HG02642 (cell line): ENCODE measurements around the gene RO60.
"Not testable (repeated sequence)": the region's sequence is repeated elsewhere in the genome, so short reads cannot be mapped to it uniquely, and the experiment has no call there.

ENCODE experiments used
- ATAC-seq: cut with Tn5 transposase; IDR thresholded peaks from one replicate; pipeline ENCODE4 v1.9.1; 2021; ENCODE audit warnings: mild to moderate bottlenecking; ENCODE audit not compliant: unreplicated experiment, poor library complexity

RO60 gene

DNA sequence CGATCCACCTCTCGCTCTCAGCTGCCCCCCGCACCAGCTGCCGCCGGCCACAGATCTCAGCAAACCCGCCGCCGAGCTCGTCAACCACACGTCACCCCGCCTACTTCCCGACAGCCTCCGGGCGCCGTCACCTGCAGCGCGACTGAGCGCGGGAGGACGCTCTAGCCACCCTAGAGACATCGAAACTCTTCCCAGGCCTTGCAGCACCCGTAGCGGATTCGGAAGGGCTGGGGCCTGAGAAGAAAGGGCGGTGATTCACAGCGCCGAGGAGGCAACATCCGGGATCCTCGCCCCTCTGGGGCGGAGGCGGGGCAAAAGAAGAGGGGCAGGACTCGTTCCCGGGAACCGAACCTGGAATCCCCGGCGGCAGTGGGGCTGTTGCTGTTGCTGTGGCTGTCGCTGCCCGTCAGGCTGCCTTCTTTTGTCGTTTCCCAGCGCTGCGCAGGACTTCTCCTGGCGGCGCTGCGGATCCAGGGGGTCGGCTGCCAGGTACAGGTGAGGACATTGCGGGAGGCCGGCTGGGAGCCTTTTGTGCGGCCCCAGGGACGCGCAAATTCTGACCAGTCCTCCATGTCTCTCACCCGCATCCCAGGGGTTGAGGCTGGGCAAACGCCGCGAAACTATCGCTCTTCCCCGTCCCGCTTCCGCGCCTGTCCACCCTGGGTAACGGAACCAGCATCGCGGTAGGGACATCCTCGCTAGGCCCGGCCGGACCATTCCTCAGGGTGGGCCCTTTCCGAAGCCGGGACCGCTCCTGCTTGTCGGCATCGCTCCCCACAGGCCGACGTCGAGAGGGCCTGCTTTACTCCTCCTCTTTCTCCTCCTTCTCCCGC is at the start of gene RO60, which contains the start of gene UCHL5:
Gene RO60 (plus strand): TSS at position 331 of the 833 bp plus-strand sequence. CDS start 9,443 bp downstream, outside the sequence.
Gene UCHL5 (minus strand): TSS at position 79 of the 833 bp plus-strand sequence. CDS start 100 bp downstream, outside the sequence.
- peak; percentile 96 for ATAC-seq

DNA sequence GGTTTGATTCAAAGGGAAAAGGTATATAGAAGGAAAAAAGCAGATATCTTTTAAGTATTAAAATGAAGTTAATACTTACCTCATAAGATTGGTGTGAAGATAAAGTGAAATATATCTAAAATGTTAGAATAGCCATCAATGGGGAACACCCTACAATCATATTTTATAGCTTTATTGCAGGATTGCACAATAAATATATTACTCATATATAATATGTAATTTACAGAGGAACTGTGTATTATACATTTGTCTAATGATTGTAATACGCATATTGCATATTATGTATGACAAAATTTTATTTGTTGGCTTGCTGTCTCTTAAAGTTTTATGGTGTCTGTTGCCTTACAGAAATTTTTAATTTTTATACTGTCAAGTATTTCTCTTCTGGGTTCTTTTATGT is 48.0 kb upstream of the RO60 start:
- ATAC-seq: no peak

DNA sequence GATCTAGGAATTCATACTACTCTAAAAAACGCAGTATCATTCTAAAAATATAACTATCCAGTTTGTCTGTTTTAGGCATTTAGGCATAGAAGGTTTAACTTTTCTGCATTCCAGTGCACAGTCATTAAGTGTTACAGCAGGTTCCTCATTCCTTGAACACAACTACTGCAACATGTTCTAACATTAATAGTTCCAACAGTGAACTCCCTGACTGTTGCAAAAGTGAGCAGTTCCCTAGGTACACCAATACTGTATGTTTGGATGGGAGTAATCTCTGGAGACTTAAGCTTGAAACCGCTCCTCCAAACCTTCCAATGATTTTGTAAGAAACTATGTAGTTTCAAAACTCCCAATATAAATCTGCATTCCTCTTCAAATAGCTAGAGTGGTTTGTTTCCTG is 46.4 kb upstream of the RO60 start:
- ATAC-seq: no peak

DNA sequence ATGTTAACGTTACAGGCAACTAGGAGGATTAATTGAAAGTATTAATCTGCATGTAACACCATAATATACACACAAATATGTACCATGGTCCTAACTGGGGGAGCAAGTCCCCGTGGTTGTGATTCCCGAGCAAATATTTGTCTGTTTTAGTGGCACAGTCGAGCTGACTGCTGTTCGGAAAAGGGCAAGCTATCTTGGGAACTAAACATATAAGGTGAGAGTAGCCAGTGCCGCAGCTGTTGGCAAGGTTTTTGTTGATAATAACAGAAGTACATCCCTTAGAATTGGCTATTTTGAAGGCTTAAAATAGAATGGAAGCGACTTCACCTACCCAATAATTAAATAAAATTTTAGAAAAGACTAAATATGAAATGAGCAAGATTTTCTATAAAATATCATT is 45.7 kb upstream of the RO60 start:
- no peak for ATAC-seq

DNA sequence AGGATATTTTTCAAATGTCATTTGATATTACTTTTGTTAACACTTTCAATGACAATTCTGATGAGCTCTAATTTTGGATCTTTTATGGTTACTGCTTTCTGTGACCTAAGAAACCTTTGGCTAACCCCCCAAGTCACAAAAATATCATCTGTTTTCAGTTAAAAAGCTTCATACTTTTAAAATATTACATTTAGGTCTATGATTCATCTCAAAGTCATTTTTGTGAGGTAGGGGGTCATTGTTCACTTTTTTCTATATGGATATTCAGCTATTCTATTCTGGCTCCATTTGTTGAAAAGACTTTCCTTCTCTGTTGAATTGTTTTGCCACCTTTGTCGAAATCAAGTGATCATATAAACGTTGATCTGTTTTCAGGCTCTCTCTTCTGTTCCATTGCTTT is 45.0 kb upstream of the RO60 start:
- no peak for ATAC-seq

DNA sequence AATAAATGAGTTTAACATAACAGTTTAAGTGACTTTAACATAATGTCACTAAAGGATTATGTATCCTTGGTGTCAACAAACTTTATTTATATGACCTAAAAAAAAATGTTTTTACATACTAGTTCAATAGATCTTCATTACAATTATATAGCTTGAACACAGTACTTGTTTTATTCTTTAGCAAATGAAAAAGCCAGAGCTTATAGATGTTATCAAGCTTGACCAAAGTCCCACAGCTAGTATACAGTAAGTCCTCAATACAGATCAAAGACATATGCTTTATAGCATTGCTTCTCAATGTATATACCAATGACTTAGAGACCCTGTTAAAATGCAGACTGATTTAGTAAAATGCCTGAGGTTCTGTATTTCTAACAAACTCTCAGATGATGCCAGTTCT is 42.6 kb upstream of the RO60 start:
- ATAC-seq: no peak

DNA sequence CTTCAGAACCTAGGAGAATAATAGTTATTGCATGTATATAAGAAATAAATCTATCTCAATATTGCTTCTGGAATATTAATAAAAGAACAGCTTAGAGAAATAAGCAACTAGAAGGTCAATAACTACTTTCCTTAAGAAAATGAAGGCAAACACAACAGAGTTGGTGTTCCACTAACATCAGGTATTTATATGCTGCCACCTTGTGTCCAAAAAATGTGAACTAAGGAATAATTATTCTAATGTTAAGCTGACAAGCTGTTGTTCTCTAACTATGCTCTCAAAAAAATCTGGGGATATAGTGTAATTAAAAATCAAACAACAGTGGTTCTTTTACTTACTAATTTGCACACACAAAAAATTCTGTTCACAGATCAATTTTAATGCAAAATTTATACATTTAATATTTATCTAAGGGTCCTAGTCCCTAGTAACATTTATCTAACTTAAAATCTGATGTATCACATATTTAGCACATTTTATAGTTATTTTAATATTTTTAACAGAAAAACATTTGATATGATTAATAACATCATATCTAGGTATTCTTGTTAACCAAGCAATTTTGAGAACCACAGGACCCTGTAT is 39.9 kb upstream of the RO60 start:
- no peak for ATAC-seq

DNA sequence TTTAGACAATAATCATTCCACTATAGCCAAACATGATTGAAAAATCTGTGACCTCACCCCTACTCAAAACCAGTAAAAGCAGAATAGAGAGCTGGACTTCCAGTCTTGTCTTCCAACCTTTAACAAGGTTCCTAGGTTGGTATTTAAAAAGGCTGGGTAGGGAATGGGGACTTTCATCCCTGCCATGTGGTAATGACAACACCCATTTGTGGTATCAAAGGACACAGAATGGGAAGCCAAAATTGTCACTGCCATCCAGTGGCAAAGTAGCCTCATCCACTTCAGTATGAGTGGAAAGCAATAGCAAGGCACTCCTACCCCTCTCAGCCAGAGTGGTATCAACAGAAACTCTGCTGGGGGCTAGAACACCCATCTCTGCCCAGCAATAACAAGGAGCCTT is 34.2 kb upstream of the RO60 start:
- no peak for ATAC-seq

DNA sequence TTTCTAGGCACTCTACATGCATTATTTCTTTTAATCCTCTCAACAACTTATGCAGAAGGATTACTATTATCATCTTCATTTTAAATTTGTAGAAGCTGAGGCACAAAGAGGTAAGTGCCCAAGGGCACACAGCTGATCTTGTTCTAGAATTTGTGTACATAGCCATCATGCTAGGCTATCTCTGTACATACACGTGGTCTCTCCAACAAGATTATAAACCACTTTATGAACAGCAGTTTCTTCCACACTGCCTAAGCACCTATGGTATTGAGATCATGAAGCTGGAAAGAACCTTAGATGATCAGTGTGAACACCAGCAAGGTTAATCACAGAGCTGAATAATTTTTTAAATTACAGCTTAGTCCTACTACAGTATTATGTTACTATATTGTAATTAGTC is 29.1 kb upstream of the RO60 start:
- ATAC-seq: no peak

DNA sequence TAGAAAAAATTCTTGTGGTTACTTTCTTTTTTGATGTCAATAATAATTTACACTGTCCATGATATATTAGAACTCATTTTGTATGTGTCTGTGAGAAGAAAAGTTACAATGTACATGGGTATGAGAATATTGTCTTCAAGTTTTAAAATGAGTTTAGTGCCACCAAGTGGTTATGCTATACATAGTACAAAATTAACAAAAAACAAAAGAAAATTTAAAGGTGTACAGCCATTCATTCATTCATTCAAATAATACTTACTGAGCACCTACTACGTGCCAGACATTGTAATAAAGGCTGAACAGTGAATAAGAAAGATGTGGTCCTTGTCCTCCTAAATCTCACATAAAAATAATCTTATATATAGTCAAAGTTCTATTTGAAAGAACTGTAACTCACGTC is 28.0 kb upstream of the RO60 start:
- peak; percentile 48 for ATAC-seq

DNA sequence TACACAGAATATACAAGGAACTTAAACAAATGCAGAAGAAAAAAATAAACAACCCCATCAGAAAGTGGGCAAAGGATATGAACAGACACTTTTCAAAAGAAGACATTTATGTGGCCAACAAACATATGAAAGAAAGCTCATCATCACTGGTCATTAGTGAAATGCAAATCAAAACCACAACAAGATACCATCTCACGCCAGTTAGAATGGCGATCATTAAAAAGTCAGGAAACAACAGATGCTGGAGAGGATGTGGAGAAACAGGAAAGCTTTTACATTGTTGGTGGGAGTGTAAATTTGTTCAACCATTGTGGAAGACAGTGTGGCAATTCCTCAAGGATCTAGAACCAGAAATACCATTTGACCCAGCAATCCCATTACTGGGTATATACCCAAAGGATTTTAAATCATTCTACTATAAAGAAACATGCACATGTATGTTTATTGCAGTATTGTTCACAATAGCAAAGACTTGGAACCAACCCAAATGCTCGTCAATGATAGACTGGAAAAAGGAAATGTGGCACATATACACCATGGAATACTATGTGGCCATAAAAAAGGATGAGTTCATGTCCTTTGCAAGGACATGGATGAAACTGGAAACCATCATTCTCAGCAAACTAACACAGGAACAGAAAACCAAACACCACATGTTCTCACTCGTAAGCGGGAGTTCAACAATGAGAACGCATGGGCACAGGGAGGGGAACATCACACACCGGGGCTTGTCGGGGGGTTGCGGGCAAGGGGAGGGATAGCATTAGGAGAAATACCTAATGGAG is 26.6 kb upstream of the RO60 start:
- not testable (repeated sequence) for ATAC-seq

DNA sequence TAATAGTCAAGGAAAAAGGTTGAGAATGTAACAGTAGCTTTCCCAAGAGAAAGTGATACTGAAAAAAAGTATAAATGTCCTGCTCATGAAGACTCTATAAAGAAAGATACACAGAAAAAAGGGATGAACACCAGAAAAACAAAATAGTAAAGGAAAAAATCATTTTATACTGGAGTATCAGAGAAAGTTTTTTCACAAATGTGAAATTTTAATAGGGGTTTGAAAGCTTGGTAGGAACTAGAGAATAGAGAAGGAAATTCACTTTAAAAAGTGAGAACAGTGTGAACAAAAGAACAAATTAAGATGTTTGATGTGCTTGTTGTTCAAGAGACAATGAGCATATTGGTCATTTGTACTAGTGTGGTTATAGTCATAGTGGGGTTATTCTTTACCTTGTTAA is 25.8 kb upstream of the RO60 start:
- no peak for ATAC-seq

DNA sequence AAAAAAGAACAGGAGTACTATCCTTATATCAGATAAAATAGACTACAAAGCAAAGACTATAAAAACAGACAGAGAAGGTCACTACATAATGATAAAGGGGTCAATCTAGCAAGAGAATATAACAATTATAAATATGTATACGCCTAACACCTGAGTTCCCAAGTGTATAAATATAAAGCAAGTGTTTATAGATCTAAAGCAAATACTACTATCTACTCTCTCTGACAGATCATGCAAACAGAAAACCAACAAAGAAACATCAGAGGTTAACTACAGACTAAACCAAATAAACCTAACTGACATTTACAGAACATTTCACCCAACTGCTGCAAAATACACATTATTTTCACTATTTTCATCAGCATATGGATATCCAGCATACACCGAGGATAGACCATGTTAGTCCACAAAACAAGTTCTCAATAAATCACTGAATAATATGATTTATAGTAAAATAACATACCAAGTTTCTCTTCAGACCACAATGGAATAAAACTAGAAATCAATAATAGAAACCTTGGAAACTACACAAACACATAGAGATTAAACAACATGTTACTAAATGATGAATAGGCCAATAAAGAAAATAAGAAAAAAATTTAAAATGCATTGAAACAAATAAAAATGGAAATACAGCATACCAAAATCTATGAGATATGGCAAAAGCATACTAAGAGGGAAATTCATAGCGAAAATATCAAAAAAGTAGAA is 22.9 kb upstream of the RO60 start:
- no peak for ATAC-seq

DNA sequence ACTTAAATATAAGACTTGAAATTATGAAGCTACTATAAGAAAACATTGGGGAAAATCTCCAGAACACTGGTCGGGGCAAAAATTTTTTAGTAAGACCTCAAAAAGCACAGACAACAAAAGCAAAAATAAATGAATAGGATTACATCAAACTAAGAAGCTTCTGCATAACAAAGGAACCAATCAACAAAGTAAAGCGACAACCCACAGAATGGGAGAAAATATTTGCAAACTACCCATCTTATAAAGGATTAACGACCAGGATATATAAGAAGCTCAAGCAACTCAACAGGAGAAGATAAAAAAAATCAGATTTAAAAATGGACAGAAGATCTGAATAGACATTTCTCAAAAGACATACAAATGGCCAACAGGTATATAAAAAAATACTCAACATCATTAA is 19.4 kb upstream of the RO60 start:
- no peak for ATAC-seq

DNA sequence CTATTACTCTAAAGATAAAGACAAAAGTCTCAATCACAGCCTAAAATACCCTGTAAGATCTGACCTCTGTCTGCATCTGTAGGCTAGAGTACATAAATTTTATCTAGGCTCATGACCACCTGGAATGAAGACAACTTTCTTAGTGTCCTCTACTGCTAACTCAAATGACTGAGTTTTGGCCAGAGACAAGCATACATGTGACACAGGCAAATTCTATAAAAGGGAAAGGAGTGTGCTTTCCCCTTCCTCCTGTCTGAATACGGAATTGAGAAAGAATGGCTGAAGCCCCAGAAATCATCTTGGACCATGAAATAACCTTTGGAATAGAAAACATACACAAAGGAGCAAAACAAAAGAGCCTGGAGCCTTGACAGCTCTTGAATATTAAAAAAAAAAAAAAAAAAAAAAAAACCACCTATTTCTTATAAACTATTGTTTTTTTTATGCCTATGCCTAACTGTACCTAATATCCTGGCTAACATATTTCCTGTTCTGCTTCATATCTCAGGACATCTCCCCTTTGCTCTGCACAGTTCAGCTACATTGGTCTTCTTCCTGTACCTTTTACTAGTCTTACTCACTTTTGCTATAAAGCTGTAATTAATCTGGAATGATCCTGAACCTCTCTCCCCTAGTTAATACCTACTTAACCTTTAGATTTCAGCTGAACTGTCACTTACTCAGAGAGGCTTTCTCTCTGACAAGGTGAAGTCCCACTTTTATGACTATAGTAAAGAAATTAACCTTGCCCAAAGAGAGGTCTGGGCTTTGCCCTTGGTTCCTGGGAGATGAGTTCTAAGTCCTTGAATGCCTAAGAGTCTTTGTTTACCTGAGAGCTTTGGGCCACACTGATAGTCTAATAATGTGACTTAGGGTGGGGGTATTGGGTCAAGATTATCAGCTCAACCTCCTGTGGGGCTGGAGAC is 16.4 kb upstream of the RO60 start:
- no peak for ATAC-seq

DNA sequence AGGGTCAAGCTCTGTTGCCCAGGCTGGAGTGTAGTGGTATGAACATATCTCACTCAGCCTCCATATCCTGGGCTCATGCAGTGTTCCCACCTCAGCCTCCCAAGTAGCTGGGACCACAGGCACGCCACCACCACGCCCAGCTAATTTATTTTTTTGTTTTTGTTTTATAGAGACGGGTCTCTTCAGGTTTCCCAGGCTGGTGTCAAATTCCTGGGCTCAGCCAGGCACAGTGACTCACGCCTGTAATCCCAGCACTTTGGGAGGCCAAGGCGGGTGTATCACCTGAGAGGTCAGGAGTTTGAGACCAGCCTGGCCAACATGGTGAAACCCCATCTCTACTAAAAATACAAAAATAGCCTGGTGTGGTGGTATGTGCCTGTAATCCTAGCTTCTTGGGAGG is 10.5 kb upstream of the RO60 start:
- not testable (repeated sequence) for ATAC-seq

DNA sequence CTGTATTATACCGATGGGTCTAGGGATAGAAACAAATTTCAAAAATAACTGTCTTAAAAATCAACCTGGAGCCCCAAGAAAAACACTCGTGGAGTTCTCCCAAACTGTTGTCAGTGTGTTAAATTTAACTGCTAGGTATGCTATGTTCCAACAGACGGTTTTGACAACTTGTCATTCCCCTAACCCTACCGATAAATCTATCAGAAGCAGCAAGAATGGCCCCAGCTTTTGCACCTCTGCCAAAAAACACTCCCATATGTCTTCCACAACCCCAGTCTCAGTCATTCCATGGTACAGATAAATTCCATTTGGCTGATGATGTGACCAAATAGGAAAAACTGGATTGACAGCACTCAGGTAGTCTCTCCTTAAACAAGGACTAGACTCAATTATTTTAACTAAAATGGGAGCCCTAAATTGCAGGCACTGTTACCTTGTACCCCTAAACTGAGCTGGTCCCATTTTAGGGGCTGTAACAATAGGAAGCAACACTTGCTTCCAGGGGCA is 5.2 kb upstream of the RO60 start:
- ATAC-seq: no peak

DNA sequence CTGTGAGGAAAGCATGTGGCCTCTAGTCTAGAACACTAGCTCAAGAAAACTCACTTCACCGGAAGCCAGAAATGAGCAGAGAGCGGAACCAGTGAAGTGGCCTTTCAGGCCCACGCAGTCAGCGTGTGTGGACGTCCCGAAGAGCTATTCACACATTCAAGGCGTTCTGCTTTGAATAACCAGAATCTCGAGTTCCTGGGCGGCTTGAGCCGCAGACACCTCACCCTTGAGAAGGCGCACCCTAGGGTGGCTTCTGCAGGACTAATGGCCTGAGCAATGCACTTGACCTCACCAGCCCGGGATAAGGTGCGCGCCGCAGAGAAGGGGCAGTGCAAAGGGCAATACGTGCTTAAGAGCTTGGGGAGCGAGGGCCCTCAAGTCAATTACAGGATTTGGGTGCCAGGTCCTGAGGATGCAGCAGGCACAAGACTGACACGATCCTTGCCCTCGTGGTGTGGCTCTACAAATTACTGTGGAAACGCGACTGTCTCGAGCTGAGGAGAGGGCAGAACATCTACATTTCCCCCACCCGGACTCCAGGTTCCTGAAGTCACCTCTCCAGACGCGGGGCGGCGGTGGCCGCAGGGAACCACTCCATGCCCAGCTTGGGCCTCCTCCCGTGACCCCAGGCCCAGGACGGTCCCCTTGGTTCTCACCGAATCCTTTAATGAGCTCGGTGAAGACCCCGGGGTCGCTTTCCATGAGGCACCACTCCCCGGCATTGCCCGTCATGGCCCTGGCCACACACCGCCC is 707 bp upstream of the RO60 start:
- ATAC-seq: peak; percentile 44

DNA sequence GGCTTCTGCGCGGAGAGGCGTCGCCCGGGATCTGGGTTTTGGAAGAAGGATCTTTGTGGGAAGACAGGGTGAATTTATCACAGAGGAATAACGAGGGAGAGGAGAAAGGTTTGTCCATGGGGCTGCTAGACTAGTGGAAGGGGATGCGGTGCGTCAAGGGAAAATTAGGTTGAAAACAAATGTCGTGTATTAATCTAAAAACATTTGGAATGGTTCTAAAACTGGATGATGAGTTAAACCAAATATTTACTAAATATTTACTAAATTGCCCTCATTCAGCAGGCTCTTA is 647 bp downstream of the RO60 start:
- ATAC-seq: no peak
